SH-SY5Y (cell line): ENCODE measurements around the gene IL18RAP.

Experiments used
- GATA2 ChIP-seq: IDR thresholded peaks from 2 replicates; pipeline ENCODE4 v1.6.1; 2011; ENCODE audit warnings: mild to moderate bottlenecking, low read depth, low read length
- GATA3 ChIP-seq: IDR thresholded peaks from 2 replicates; pipeline ENCODE4 v1.6.1; 2011; ENCODE audit warnings: low read depth, mild to moderate bottlenecking, low read length, moderate library complexity

- TF ChIP-seq GATA2 = no peak
- no peak for TF ChIP-seq GATA3
These were observed 76.6 kb downstream of the IL18RAP start for GRCh38 chr2:102499558-102499957.
